Adipose tissue (tissue), 3 donors: ENCODE measurements around the gene COL27A1. TPM values are rescaled to one million over a fixed set of nuclear protein-coding genes. Genes with fewer than 3 reads are reported as not detected.
"Not testable (repeated sequence)": the region's sequence is repeated elsewhere in the genome, so short reads cannot be mapped to it uniquely, and the experiment has no call there.

Experiments
- H3K27ac ChIP-seq: one replicate; pipeline ENCODE4 v1.5.1; 2013; ENCODE audit warnings: low read depth, low read length
- WGBS, 3 donors: extraction: QIAGEN DNeasy Blood & Tissue Kit; methylation state at CpG; one replicate each; pipeline ENCODE4 v1.1.7; 2013; 5-methylcytosine and 5-hydroxymethylcytosine counted together
- polyA plus RNA-seq, 3 donors: library from polyadenylated mRNA; stranded (reverse); fragments of 200-250 nt; gene quantifications; one replicate each; pipeline ENCODE4 v1.2.3, GENCODE V29; 2013
- donor health status: healthy with polysubstance abuse.
- donor health status: Bipolar disorder and iron deficiency.
- donor health status: healthy.

Gene COL27A1
- polyA plus RNA-seq, 3 donors = 9.3 to 20.6 (median 14.2) TPM

DNA sequence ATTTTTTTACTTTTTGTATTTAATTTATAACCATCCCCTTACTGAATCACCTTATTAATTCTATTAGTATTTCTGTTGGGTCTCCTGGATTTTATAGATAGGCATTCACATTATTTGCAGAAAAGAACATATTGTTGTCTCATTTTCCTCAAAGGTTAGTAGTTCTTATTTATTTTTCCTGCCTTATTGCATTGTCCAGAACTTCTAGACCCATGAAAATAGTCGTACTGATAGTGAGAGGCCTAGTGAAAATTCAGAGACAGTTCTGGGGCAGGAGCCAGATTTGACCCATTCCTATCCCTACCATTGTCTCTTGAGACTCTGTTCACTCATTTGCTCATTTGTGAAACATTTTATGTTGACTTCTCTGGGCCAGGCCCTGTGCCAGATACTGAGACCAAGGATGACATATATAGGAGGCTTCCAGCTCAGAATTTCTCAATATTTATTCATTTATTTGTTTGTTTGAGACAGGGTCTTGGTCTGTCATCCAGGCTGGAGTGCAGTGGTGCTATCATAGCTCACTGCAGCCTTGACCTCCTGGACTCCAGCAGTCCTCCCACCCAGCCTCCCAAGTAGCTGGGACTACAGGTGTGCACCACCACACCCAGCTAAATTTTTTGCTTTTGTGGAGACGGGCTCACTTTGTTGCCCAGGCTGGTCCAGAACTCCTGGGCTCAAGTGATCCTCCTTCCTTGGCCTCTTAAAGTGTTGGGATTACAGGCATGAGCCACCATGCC, 34.7 kb downstream of the COL27A1 start:
- H3K27ac ChIP-seq = no peak overlapping the region
- 79 to 94% (median 86%) methylated on average over 2 of the region's 2 CpGs for WGBS, 3 donors

DNA sequence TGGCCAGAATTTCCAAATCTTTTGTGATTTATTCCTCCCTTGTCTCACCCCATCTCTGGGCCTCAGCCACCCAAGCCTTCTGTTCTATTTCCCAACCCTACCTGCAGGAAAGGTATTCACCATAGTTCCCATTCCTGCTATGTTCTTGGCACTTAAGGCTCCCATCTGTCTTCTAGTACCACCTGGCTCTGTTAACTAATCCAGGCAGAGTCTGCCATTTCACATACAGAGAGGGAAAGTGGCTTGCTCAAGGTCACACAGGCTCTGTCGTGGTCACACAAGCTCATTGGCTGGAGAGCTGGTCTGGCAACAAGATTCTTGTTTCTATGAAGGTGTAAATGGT, 35.2 kb downstream of the COL27A1 start:
- 33 to 89% (median 86%) methylated on average over 1 of the region's 1 CpG for WGBS, 3 donors
- no peak overlapping the region for H3K27ac ChIP-seq

DNA sequence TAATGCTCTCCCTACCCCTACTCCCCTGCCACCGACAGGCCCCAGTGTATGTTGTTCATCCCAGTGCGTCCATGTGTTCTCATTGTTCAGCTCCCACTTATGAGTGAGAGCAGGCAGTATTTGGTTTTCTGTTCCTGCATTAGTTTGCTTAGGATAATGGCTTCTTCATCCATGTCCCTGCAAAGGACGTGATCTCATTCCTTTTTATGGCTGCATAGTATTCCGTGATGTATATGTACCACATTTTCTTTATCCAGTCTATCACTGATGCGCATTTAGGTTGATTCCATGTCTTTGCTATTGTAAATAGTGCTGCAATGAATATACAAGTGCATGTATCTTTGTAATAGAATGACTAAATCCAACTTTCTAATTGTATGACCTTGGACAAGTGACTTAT, 36.1 kb downstream of the COL27A1 start:
- WGBS, 3 donors = 94 to 98% (median 95%) methylated on average over 5 of the region's 5 CpGs
- H3K27ac ChIP-seq = not testable (repeated sequence)

DNA sequence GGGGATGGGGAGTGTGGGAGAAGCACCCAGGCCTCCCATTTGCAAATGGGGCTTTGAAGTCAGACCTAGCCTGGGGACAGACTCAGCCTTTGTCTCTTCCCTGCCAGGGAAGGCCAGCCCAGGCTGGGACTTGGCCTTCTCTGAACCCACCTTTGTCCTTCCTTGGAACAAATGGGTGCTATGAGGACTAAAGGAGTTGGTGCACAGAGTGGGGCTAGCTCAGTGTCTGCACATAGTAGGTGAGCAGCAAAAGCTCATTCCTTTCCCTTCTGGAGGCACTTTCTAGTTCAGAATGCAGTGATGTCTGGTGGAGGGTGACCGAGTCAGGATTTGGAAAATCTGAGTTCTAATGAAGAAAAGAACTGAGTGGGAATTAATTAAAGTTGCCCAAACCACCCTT, 37.2 kb downstream of the COL27A1 start:
- 100% methylated on average over 1 of the region's 1 CpG for WGBS, 3 donors
- no peak overlapping the region for H3K27ac ChIP-seq

DNA sequence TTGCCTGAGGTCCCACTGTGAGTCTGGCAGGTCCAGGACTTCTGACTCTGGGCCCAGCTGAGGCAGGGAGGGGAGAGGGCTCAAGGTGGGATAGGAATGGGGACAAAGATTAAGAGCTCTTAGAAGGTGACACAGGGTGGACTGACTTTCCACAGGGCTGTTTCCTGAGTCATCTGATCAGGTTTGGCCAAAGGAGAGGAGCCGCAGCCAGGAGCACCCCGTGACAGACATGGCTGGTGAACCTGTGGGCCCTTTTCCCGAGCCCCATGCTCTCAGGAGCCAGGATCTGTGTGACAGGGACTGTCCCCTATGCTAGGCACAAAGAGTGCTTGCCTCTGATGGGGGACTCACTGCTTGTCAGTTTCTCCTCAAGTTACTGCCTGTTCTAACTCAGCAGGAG, 37.8 kb downstream of the COL27A1 start:
- 88 to 95% (median 89%) methylated on average over 3 of the region's 3 CpGs for WGBS, 3 donors
- H3K27ac ChIP-seq = no peak overlapping the region

DNA sequence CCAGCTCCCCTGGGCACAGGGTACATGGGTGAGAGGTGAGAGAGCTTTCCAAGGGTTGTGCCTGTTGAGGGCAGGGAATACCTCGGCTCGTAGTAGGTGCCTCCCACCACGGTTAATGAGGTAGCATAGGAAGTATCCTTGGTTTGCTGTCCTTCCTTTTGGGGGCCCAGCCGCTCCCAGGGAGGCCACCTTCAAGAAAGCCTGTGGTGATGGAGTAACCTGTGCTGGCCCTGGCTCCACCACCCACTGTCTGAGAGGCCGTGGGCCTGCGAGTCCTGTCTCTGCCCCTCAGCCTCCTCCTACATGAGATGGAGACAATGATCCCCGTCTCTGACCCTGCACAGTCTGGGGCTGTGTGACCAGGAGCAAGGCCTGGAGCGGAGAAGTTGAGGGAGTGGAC, 40.8 kb downstream of the COL27A1 start:
- 89 to 94% (median 94%) methylated on average over 8 of the region's 8 CpGs for WGBS, 3 donors
- H3K27ac ChIP-seq = no peak overlapping the region

DNA sequence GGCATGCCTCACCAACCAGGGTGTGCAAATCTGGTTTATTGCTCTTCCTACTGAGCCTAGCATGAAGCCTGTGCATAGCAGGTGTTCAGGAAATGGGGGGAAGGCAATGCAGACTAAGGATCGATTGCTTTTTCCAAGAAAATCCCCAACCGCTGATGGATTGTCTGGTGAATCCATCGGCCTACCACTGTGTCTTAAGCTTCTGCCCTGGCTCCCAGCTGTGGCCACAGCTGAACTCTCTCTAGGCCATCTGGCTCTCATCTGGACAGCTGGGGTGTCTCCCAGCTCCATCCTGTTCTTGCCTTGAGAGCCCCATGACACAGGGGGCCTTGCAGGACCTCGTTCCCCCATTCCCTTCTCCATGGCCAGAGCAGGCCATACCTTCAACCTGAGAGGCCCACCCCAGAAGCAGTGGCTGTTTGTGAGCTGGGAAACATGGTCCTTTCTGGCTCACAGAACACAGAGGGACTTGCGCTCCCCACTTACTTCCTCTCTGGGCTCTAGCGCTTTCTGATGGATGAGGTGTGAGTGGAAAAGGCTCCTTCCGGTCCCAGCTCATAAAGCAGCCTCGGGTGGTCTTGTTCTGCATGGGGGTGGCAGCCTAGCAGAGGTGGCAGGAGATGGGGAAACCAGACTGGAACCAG, 41.8 kb downstream of the COL27A1 start:
- H3K27ac ChIP-seq = no peak overlapping the region
- WGBS, 3 donors = 70 to 81% (median 75%) methylated on average over 8 of the region's 8 CpGs

DNA sequence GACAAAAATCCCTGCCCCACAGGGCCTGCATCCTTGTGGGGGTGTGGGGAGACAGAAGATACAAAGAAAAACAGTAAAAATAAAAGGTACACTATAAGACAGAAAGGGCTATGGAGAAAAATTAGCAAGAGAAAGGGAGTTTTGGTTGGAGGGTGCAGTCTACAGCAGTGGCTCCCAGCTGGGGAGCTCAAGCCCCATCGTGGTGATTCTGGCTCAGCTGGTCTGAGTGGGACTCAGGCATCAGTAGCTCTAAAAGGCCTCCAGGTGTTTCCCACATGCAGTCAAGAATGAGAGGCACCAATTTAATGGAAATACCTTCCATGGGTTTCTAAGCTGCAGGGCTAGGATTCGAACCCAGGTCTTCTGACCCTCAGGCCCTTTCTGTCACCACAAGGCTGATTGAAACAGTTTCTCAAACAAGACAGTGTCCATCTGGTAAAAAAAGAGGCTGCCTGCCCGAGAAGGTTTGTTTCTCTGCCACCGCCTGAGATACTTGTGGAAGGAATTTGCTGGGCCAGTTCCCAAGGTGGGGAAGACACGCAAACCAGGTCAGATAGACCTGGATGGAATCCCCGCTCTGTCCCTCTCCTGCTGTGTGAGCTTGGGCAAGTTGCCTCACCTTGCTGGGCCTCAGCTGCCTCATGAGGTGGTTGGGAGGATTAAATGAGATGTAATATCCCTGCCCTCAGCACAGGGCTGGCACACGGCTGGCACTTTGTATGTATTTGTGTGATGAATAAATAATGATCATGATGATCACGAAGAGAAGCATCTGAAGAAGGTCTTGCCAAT, 43.1 kb downstream of the COL27A1 start:
- WGBS, 3 donors = 86 to 88% (median 87%) methylated on average over 8 of the region's 8 CpGs
- no peak overlapping the region for H3K27ac ChIP-seq

DNA sequence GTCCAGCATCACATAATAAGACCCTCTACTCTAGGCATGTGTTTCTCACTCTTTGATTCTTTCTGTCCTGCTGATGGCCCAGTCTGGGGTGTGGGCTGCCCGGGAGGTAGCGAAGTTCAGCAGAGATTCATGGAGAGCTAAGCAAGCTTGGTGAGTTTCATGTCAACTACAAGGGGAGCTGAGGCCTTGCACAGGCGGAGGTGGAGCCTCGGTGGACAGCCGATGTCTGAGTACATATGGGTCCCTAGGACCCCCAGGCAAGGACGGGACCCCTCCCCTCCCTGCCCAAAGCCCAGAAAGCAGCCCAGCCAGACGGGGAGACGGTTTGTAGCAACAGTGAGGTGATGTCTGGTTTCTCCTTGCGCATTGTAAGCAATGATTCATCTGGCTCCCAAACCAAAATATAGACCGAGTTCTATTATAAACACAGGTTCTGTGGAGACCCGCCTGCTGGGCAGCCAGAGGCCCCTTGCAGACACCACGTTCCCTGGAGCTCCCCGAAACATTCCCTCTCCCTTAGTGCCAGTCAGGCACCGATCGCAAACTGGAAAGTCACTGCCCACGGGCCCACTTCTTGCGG, 45.5 kb downstream of the COL27A1 start:
- 86 to 91% (median 87%) methylated on average over 17 of the region's 17 CpGs for WGBS, 3 donors
- H3K27ac ChIP-seq = no peak overlapping the region

DNA sequence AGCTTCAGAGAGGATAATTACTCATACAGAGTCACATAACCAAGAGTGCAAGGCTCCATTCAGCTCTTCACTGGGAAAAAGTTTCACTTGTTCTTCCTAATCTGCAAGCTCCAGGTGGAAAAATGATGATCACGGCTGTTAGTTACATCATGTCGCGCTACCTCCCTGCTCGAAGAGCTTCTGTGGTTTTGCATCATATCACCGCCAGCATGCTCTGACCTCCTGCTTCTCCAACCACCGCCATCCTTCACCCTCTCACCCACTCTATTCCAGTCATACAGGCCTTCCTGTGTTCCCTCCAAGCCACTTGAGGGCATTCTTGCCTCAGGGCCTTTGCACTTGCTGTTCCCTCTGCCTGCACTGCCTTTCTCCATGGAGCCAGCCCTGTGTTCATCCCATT, 47.1 kb downstream of the COL27A1 start:
- no peak overlapping the region for H3K27ac ChIP-seq
- WGBS, 3 donors = 63 to 90% (median 85%) methylated on average over 6 of the region's 6 CpGs

DNA sequence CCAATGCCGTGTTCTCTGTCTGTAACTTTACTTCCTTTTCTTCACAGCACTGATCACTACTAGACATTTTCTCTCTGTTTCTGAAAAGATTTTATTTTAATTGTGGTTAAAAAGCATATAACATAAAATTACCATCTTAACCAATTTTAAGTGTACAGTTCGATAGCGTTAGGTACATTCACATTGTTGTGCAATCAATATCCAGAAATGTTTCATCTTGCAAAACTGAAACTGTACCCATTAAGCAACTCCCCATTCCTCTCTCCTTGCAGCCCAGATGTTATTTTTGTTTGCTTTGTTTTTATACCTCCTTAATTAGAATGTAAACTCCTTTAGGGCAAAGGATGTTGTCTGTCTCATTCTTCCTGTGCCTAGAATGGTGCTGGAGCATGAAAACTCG, 47.5 kb downstream of the COL27A1 start:
- H3K27ac ChIP-seq = no peak overlapping the region
- 56 to 84% (median 65%) methylated on average over 4 of the region's 4 CpGs for WGBS, 3 donors

DNA sequence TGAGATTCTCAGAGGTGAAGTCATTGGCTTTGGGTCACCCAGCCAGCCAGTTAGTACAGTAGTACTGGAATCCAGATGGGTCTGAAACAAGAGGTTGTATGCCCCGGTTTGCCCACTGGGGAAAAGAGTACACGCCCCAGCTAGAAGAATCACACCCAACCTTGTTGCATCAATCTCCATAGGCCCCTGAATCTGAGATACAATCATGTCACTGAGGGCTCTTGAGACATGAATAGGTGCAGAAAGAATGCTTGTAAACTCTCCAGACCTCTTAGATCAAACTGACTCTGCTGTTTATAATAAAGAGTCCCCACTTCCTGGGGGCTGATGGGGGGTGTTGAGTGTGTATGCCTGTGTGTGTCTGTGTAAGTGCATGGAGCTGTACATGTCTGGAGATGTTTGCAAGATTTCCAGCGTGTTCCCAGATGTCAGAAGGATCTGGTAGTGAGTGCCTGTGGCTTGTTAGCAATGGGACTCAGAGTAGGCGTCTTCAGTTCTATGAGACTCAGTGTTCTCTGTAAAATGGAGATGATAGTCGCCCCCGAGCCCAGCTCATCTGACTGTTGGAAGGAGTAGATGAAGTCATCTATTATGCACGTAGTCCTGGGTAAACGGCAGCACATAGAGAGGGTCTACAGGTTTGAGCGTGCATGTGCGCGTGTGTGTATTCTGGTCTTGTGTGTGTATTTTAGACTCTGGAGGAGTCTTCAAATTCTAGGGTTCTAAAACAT, 48.2 kb downstream of the COL27A1 start:
- WGBS, 3 donors = 90 to 92% (median 91%) methylated on average over 11 of the region's 11 CpGs
- H3K27ac ChIP-seq = no peak overlapping the region

DNA sequence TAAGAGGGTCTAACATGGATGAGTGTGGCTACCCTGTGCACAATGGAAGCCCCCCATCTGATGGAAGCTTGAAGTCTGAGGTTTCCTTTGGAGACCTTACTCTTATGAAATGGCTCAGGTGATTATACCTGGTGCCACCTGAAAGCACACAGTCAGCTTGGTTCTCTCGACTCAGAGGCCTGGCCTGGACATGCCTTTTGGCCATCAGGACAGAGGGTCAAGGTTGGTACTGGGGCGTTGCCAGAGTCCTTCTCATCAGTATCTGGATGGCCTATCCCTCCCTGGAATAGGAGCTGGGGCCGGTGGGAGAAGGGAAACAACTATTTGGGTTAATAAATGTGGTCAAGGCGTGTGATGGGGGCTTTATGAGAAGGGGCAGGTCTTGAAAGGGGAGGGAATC, 48.9 kb downstream of the COL27A1 start:
- H3K27ac ChIP-seq = no peak overlapping the region
- 87 to 93% (median 88%) methylated on average over 4 of the region's 4 CpGs for WGBS, 3 donors

DNA sequence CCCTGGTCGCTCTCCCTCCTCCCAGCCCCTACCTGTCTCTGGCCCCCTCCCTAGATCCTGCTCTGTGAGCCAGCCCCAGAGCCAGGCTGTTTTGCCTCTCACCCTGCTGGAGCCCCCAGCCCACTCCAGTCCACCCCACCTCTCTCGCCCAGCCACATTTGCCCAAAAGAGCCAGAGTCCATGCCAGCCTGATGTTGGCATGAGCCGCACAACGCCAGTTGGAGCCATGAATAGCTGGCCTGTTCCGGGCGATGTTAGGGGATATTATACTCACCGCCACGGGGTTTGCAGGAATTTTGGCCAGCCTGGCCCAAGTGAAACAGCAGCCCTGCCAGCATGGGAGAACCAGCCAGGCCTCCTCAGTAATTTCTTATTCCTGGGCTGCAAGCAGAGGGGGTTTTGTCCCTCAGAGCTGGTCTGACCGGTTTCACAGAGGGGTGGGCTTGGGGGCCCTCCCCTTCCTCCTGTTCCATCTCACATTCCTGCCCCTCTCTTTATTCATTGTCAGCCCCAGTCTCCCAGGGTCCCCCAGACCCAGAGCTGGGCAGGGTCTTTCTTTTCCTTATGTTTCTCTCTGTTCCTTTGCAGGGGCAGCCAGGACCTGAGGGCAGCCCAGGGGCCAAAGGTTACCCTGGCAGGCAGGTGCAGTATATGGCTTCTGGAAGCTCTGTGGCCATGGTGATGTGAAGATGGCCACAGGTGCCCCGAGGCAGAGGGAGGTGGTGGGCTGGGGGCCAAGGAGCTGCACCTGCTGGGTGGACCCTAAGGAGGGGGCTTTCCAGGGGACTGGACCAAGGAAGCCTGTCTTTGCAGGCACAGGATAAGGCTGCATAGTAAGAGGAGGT, 50.1 kb downstream of the COL27A1 start:
- no peak overlapping the region for H3K27ac ChIP-seq

DNA sequence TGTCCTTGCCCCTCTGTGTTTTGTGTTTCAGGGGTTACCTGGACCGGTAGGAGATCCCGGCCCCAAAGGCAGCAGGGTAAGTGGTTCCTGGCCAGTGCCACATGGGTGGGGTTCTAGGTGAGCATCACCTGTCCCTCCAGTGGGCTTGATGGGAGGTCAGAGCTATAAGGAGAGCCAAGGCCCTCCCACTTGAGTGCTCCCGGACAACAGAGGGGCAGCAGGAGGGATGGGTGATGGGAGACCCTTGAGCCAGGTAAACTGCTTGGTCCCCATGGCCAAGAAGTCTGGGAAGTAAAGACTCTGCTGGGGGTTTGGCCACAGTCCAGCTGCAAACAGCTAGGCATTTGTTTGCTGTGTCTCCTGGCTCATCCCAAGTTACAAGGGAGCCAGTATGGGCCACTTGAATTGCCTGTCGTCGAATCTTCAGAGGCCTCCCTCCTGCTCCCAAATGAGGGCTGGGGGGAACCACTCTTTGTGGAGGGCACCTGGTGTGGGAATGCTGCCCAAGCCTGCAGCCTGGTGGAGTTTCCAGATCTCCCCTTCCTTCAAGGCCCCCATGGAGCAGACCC, 51.0 kb downstream of the COL27A1 start:
- no peak overlapping the region for H3K27ac ChIP-seq

More for the DNA sequence above, 50.1 kb downstream of the COL27A1 start:
- 82 to 90% (median 87%) methylated on average over 10 of the region's 10 CpGs for WGBS, 3 donors

DNA sequence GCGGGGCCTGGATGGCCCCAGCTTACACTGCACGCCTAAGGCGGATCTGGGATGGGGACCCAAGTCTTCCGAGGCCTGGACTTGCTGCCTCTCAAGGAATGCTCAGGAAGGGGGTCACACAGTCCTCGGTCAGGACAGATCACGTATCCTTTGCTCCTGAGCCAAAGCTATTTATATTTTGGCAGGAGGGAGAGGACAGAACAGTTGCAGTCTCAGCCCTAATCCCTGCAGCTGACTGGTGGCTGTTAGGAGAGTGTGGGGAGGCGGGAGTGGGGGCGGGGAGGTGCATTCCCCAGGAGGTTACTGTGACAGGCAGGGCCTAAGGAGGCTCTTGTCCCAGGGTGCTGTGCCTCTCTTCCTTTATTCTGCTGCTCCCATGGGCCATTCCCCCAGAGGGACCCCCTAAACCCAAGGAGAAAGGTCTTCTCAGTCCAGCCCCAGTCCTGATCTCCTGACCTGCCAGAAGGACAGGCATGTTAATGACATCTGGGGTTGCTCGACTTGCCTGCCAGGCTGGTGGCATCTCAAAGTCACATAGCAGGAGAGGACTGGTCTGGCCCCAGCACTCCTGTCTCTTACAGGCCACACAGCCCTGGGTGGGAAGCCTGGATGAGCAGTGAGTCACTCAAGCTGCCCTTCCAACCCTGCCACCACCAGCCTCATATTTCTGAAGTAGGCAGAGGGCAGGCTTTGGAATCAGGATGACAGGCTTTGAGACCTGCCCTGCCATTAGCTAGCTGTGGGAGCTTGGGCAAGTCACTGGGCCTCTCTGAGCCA, 51.9 kb downstream of the COL27A1 start:
- 64 to 84% (median 79%) methylated on average over 9 of the region's 9 CpGs for WGBS, 3 donors
- H3K27ac ChIP-seq = no peak overlapping the region

More for the DNA sequence above, 51.0 kb downstream of the COL27A1 start:
- 87 to 97% (median 96%) methylated on average over 5 of the region's 5 CpGs for WGBS, 3 donors

DNA sequence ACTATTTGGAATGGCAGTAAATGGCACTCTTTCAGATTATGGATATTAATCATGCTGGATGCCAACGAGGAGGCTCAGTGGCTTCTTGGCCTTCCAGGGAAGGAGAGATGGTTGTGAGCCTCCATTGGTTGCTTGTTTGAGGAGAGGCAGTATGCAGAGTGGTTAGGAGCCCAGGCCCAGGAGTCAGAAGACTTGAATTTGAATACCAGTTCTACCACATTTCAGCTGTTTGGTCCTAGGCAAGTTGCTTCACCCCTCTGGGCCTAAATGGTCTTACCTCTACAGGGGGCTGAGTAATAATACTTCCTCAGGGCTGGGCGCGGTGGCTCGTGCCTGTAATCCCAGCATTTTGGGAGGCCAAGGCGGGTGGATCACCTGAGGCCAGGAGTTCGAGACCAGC, 52.5 kb downstream of the COL27A1 start:
- no peak overlapping the region for H3K27ac ChIP-seq
- 89 to 97% (median 92%) methylated on average over 6 of the region's 6 CpGs for WGBS, 3 donors
